ENCODE results near the gene SPATA12.

DNA sequence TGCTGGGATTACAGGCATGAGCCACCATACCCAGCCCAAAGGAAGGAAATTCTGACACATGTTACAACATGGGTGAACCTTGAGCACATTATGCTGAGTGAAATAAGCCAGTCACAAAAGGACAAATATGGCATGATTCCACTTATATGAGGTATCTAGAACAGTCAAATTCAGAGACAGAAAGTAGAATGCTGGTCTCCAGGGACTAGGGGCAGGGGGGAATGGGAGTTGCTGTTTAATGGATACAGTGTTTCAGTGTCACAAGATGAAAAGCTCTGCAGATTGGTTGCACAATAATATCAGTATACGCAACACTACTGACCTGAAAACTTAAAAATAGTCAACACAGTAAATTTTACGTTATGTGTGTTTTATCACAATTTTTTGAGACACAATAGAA, 4.1 kb downstream of the SPATA12 start:
- TF ChIP-seq POLR2A (IDR thresholded peaks at IDR 0.05) (no peak), EP300 (IDR thresholded peaks at IDR 0.05) (no peak), POLR2AphosphoS5 (IDR thresholded peaks at IDR 0.05) (no peak)
- TF ChIP-seq, protein P1, sequence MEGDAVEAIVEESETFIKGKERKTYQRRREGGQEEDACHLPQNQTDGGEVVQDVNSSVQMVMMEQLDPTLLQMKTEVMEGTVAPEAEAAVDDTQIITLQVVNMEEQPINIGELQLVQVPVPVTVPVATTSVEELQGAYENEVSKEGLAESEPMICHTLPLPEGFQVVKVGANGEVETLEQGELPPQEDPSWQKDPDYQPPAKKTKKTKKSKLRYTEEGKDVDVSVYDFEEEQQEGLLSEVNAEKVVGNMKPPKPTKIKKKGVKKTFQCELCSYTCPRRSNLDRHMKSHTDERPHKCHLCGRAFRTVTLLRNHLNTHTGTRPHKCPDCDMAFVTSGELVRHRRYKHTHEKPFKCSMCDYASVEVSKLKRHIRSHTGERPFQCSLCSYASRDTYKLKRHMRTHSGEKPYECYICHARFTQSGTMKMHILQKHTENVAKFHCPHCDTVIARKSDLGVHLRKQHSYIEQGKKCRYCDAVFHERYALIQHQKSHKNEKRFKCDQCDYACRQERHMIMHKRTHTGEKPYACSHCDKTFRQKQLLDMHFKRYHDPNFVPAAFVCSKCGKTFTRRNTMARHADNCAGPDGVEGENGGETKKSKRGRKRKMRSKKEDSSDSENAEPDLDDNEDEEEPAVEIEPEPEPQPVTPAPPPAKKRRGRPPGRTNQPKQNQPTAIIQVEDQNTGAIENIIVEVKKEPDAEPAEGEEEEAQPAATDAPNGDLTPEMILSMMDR (IDR thresholded peaks at IDR 0.05) = no peak

All from gastroesophageal sphincter (tissue), 3 donors.